Retinal pigment epithelial cell (primary cell): ENCODE results near the gene DNAJA4.
A peak's percentile ranks its signal among the peaks of the same experiment; 100 is the strongest.

Experiments
- DNase-seq: peaks from one replicate; pipeline ENCODE4 v3.0.0-alpha.2; 2010; ENCODE audit warnings: low read depth
- H3K4me3 ChIP-seq: 2 replicates; pipeline ENCODE4 v1.5.1; 2011; ENCODE audit warnings: mild to moderate bottlenecking, low read length, control low read depth, moderate library complexity
- TF ChIP-seq, protein P1 (sequence below): conservative IDR thresholded peaks from 2 replicates; pipeline ENCODE4 v1.5.1; 2011; ENCODE audit warnings: low read depth, low read length, control low read depth, inconsistent platforms

Gene DNAJA4

DNA sequence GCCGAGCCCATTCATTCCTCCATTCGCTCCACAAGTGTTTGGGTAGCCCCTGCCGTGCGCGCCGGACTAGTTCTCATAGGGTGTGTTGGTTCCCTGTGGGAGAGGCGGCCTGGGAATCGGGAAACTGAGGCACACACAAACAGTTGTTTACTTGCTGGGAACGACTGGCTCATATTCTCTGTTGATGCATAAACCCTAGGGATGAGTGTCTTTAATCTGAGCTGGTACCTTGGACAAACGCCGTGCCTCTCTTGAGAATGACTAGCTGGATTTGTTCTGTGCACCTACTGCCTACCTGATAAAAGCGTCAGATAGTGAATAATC is 737 bp downstream of the DNAJA4 start:
- DNase-seq: no peak
- TF ChIP-seq, protein P1, sequence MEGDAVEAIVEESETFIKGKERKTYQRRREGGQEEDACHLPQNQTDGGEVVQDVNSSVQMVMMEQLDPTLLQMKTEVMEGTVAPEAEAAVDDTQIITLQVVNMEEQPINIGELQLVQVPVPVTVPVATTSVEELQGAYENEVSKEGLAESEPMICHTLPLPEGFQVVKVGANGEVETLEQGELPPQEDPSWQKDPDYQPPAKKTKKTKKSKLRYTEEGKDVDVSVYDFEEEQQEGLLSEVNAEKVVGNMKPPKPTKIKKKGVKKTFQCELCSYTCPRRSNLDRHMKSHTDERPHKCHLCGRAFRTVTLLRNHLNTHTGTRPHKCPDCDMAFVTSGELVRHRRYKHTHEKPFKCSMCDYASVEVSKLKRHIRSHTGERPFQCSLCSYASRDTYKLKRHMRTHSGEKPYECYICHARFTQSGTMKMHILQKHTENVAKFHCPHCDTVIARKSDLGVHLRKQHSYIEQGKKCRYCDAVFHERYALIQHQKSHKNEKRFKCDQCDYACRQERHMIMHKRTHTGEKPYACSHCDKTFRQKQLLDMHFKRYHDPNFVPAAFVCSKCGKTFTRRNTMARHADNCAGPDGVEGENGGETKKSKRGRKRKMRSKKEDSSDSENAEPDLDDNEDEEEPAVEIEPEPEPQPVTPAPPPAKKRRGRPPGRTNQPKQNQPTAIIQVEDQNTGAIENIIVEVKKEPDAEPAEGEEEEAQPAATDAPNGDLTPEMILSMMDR: no peak
- H3K4me3 ChIP-seq: peak overlapping the region; percentile 54

DNA sequence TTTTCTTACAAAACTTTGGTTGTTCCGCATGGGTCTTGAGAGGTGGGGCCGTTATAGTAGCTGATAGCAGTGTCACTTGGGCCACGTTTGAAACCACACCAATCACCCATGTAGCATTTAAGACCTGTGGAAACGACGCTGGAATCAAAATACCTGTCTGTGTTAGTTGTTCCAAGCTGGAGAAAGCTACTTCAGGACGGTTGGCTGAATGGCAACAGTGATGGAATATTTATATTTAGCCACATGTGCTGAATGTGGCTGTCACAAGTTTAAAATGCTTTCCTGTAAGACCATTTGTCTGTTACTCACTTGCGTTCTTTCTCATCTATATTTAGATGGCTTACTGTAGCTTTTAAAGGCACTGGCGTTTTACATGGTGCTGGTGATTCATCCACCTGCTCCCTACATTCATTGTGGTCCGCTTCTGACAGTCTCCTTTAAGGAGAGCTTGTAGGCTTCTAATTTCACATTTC is 1.4 kb downstream of the DNAJA4 start:
- TF ChIP-seq, protein P1: no peak
- peak; percentile 94 for DNase-seq
- H3K4me3 ChIP-seq: peak overlapping the region; percentile 54

DNA sequence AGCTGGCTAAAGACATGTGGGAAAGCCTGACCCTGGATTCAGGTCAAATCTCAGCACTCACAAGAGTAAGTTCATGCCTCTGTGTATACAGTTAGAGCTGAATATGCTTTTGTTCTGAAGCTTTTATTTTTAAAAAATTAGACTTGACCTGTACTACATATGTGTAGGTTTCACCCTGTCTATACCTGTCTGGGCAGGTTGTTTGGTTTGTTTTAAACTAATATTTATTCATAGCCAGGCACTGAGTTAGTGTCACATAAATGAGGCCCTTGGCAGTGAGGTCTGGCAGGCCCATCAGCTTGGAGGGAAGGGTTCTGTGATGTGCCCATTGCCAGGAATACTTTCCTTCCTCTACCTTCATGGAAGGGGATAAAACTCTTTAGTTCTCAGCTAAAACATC is 1.9 kb downstream of the DNAJA4 start:
- no peak overlapping the region for H3K4me3 ChIP-seq
- no peak for DNase-seq
- TF ChIP-seq, protein P1: no peak

DNA sequence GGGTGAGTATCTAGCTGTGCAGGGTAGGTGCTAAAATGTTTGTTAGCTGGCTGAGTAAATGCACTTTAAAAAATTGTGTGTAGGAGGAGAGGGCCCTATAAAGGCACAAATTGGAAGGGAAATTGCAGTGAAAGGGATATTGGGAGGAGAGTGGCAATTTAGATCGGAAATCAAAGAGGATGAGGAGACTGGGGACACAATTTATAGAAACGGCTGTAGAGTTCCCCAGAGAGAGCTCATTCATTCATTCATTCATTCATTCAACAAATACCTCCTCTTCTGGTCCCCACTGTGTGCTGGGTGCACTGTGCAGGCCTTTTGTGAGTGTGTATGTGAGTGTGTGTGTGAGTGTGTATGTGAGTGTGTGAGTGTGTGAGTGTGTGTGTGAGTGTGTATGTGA is 2.4 kb downstream of the DNAJA4 start:
- H3K4me3 ChIP-seq: no peak overlapping the region
- no peak for DNase-seq
- TF ChIP-seq, protein P1: no peak

DNA sequence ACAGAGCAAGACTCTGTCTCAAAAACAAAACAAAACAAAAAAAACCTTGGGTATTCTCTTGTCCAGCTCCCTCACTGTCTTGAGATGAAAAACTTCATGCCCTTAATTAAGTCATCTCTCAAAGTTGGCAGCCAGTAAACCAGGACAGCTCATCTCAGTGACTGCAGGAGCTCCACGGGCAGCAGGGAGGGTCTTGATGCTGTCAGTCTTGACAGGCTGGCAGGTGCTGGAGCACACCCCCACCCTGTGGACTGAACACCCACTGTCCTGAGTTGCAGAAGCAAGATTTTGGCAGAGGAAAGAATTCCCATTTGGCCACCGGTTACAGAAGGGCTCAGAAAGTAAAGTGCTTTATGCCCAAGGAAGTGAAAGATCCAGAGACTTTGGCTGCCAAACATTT is 8.0 kb downstream of the DNAJA4 start:
- no peak for DNase-seq
- TF ChIP-seq, protein P1: no peak
- H3K4me3 ChIP-seq: no peak overlapping the region

DNA sequence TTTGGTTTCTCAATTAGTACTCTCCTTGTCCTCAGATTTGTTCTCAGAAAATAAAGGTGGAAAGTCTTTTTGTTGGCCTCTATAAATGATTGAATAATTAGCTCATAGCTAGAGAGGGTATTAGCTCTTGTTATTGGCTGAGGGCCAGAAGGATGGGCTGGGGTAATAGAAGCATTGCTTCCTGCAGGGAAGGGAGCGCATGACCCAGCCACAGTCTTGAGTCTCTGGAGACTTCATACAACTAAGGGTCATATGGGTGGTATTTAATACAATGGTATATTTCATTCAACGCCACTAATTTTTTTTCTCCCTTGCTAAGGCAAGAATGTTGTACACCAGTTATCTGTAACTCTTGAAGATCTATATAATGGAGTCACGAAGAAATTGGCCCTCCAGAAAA is 8.4 kb downstream of the DNAJA4 start:
- no peak for DNase-seq
- no peak overlapping the region for H3K4me3 ChIP-seq
- TF ChIP-seq, protein P1: no peak

DNA sequence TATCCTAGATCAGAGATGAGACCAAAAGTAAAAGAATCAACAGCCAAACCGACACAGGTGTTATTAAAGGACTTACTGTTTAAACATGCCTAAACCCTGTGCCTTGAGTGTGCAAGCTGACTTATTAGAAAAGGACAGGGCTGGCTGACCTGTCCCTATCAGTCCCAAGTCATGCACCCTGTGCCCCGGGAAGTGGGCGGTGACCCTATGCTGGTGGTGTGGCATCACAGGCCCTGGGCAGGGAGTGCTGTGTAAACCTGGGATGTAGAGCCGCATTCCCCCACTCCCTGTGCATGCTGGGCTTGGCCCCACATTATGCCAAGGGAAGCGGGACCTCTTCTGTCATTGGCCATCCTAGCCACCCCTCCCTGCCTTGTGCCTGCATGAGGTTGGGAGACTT is 10.6 kb downstream of the DNAJA4 start:
- TF ChIP-seq, protein P1: no peak
- no peak for DNase-seq
- H3K4me3 ChIP-seq: no peak overlapping the region
